K562 (cell line): ENCODE measurements around the gene FAM78A. TPM values are rescaled to one million over a fixed set of nuclear protein-coding genes. Genes with fewer than 3 reads are reported as not detected.

Experiments used
- ATAC-seq: fragments of 200-7000 bp; cut with Tn5 transposase; 3 replicates; pipeline ENCODE4 v1.9.1; 2020; ENCODE audit warnings: moderate library complexity
- BruUV-seq: library from RNA; stranded (reverse); fragments of 400-500 nt; replicated peaks from 2 replicates; lab custom pipeline; 2021; lab: Mats Ljungman, UMichigan
- CTCF ChIA-PET: fragments of 300-600 bp; formaldehyde crosslinking; extraction: SDS; loops from one replicate; lab custom pipeline; 2021; ENCODE audit warnings: low intra/inter-chr PET ratio; lab: Yijun Ruan, JAX
- POLR2A ChIA-PET: fragments of 300-600, 350-650 bp; sonication (Branson Sonifier 250); formaldehyde crosslinking; extraction: SDS; loops from one replicate; lab custom pipeline; 2021; ENCODE audit warnings: antibody characterized with exemption, inconsistent platforms; lab: Yijun Ruan, JAX
- DNase-seq, 4 experiments: peaks; one replicate each; pipeline versions ENCODE4 v3.0.0 to v3.0.0-alpha.2; 2011 to 2018; ENCODE audit warnings: low spot score in 3 of 4, mixed read lengths in 3 of 4; ENCODE audit errors: extremely low read depth in 1 of 4
- FAIRE-seq: peaks from 2 replicates; lab custom pipeline; 2011; peaks lifted over from hg19 to GRCh38; lab: Jason Lieb, UNC
- H2AFZ ChIP-seq: 2 replicates; pipeline ENCODE4 v1.6.0; 2011; ENCODE audit warnings: low read depth, low read length, control low read depth, inconsistent platforms
- H3K27ac ChIP-seq: fragments of 200-600 bp; 3 replicates; pipeline ENCODE4 v1.8.0; 2011; ENCODE audit warnings: low read depth, mild to moderate bottlenecking, control low read depth, inconsistent platforms, low read length, moderate library complexity, mixed read lengths; ENCODE audit errors: extremely low read depth
- H3K27me3 ChIP-seq, 2 experiments: fragments of 300-600 bp in 1 of 2; 2 replicates in 1 of 2; 3 replicates in 1 of 2; pipeline versions ENCODE4 v1.6.0 to v1.8.0; 2011; ENCODE audit warnings: inconsistent platforms in 2 of 2, low read length in 2 of 2, mild to moderate bottlenecking in 1 of 2, mixed read lengths in 1 of 2, moderate library complexity in 1 of 2; ENCODE audit not compliant: control insufficient read depth in 2 of 2, insufficient read depth in 2 of 2
- H3K36me3 ChIP-seq: fragments of 300-600 bp; 3 replicates; pipeline ENCODE4 v1.8.0; 2011; ENCODE audit warnings: mild to moderate bottlenecking, low read length, inconsistent platforms; ENCODE audit not compliant: control insufficient read depth, insufficient read depth
- H3K4me1 ChIP-seq, 2 experiments: fragments of 200-600 bp in 1 of 2; replicated peaks in 1 of 2; 2 replicates in 1 of 2; 3 replicates in 1 of 2; pipeline versions ENCODE4 v1.5.1 to v1.8.0; 2011; ENCODE audit warnings: inconsistent platforms in 2 of 2, low read length in 2 of 2, mild to moderate bottlenecking in 1 of 2, mixed read lengths in 1 of 2, moderate library complexity in 1 of 2; ENCODE audit not compliant: control insufficient read depth in 2 of 2, insufficient read depth in 2 of 2
- H3K4me2 ChIP-seq: 2 replicates; pipeline ENCODE4 v1.6.1; 2011; ENCODE audit warnings: low read length, control low read depth, inconsistent platforms, mixed read lengths; ENCODE audit not compliant: insufficient read depth
- H3K4me3 ChIP-seq: fragments of 200-600 bp; sonication (generic), shearing (Covaris generic); 2 replicates; pipeline ENCODE4 v1.5.1; 2016; ENCODE audit warnings: control low read depth, inconsistent platforms
- H3K79me2 ChIP-seq: fragments of 200-600 bp; 3 replicates; pipeline ENCODE4 v1.8.0; 2011; ENCODE audit warnings: low read length, inconsistent platforms; ENCODE audit not compliant: control insufficient read depth, insufficient read depth
- H3K9ac ChIP-seq, 2 experiments: 2 replicates each; pipeline versions ENCODE4 v1.6.0 to v1.6.1; 2011; ENCODE audit warnings: low read depth in 2 of 2, low read length in 2 of 2, control low read depth in 1 of 2, inconsistent platforms in 1 of 2, mild to moderate bottlenecking in 1 of 2, mixed read lengths in 1 of 2; ENCODE audit not compliant: insufficient read depth in 1 of 2
- H3K9me1 ChIP-seq: one replicate; pipeline ENCODE4 v1.6.0; 2011; ENCODE audit warnings: inconsistent platforms, mild to moderate bottlenecking, low read length, moderate library complexity; ENCODE audit not compliant: control insufficient read depth, insufficient read depth
- H3K9me3 ChIP-seq: replicated peaks from 2 replicates; pipeline ENCODE4 v1.5.1; 2011; ENCODE audit warnings: low read depth, low read length, inconsistent platforms; ENCODE audit not compliant: control insufficient read depth, insufficient read depth
- H4K20me1 ChIP-seq: replicated peaks from 2 replicates; pipeline ENCODE4 v1.6.1; 2011; ENCODE audit warnings: low read length, inconsistent platforms, mixed read lengths; ENCODE audit not compliant: control insufficient read depth, insufficient read depth
- ADNP ChIP-seq: fragments of 200-800 bp; sonication (Bioruptor generic); IDR thresholded peaks from 2 replicates; pipeline ENCODE4 v1.6.1; 2016; ENCODE audit warnings: missing genetic modification characterization, missing compliant biosample characterization
- BCOR ChIP-seq: fragments of 450-650 bp; IDR thresholded peaks from 2 replicates; pipeline ENCODE4 v1.6.1; 2016
- CREB1 ChIP-seq, 2 experiments: sonication (generic) in 1 of 2; formaldehyde crosslinking in 1 of 2; IDR thresholded peaks; 2 replicates each; pipeline versions ENCODE4 v1.6.1 to v1.8.0; 2012 to 2022; ENCODE audit warnings: inconsistent platforms in 1 of 2, mild to moderate bottlenecking in 1 of 2, missing genetic modification reagents in 1 of 2, moderate library complexity in 1 of 2
- ESRRA ChIP-seq: fragments of 450-650 bp; IDR thresholded peaks from 2 replicates; pipeline ENCODE4 v1.6.1; 2014; ENCODE audit warnings: low read depth, mild to moderate bottlenecking, moderate library complexity, borderline replicate concordance
- HDAC2 ChIP-seq: fragments of 450-650 bp; IDR thresholded peaks from 2 replicates; pipeline ENCODE4 v1.6.1; 2016; ENCODE audit warnings: mild to moderate bottlenecking
- KDM1A ChIP-seq, 2 experiments: fragments of 450-650 bp; IDR thresholded peaks; 2 replicates each; pipeline ENCODE4 v1.6.1; 2016; ENCODE audit warnings: mild to moderate bottlenecking in 2 of 2
- RBM25 ChIP-seq: fragments of 200-400 bp; formaldehyde crosslinking; IDR thresholded peaks from 2 replicates; pipeline ENCODE4 v1.6.1; 2018; ENCODE audit warnings: low read length, low read depth, moderate library complexity; ENCODE audit not compliant: severe bottlenecking
- RCOR1 ChIP-seq, 2 experiments: IDR thresholded peaks; 2 replicates each; pipeline ENCODE4 v1.6.1; 2012; ENCODE audit warnings: low read depth in 2 of 2, low read length in 2 of 2, borderline replicate concordance in 1 of 2, improper control_type of control experiment in 1 of 2
- SMARCA5 ChIP-seq: fragments of 450-650 bp; IDR thresholded peaks from 2 replicates; pipeline ENCODE4 v1.6.1; 2016
- STAT5B ChIP-seq: fragments of 250-450 bp; sonication (Bioruptor Pico); IDR thresholded peaks from 2 replicates; pipeline ENCODE4 v1.8.0; 2021; ENCODE audit warnings: mild to moderate bottlenecking, inconsistent platforms
- WGBS: fragments of 100-300 bp; shearing (Covaris generic); methylation state at CpG from one replicate; pipeline ENCODE4 v1.1.6; 2016; ENCODE audit warnings: low coverage, mixed read lengths; ENCODE audit not compliant: insufficient coverage; ENCODE audit errors: missing lambda C conversion rate; 5-methylcytosine and 5-hydroxymethylcytosine counted together
- in situ Hi-C: fragments of 300-500 bp; cut with MboI; formaldehyde crosslinking; loops from 4 replicates; pipeline ENCODE4 v1.15.0; 2018; ENCODE audit warnings: inconsistent platforms, mixed read lengths
- intact Hi-C: fragments of 100-400 bp; cut with micrococcal nuclease; formaldehyde crosslinking; loops from 2 replicates; pipeline ENCODE4 v1.14.2; 2022
- polyA plus RNA-seq, 8 experiments: library from polyadenylated mRNA; depleted of rRNA in 4 of 8; stranded (reverse) in 5 of 8; unstranded in 3 of 8; fragments of >200 nt; fragmentation: Nextera tagmentation in 2 of 8; fragmentation: Illumina TruSeq in 1 of 8; extraction: Ambion mirVana in 2 of 8; extraction: Trizol in 1 of 8; gene quantifications; 2 replicates each; pipeline versions ENCODE4 v1.2.1 to v1.2.3, GENCODE V29; 2011 to 2014; ENCODE audit warnings: inconsistent platforms in 1 of 8, missing spikeins in 1 of 8
- total RNA-seq, 7 experiments: library from RNA; depleted of rRNA in 6 of 7; stranded (reverse); fragments of >200 nt in 6 of 7; fragmentation: Illumina TruSeq in 2 of 7; extraction: Trizol in 2 of 7; gene quantifications; 2 replicates each; pipeline versions ENCODE4 v1.2.1 to v1.2.3, GENCODE V29; 2011 to 2021; ENCODE audit warnings: low replicate concordance in 1 of 7
- TF ChIP-seq, protein P1 (sequence below), 3 experiments: fragments of 200-800 bp in 1 of 3; sonication (Bioruptor generic) in 1 of 3; sonication (generic) in 1 of 3; formaldehyde crosslinking in 1 of 3; IDR thresholded peaks; 2 replicates each; pipeline versions ENCODE4 v1.6.1 to v1.8.0; 2016 to 2022; ENCODE audit warnings: mild to moderate bottlenecking in 2 of 3, missing compliant biosample characterization in 2 of 3, missing genetic modification characterization in 2 of 3, missing genetic modification reagents in 1 of 3

FAM78A gene
- total and polyA plus RNA-seq, 9 of the 15 experiments (the other 6 are each of a cell fraction or from before 2014, with no cell fraction given) = 0.56 to 103 (median 55.2) TPM

DNA sequence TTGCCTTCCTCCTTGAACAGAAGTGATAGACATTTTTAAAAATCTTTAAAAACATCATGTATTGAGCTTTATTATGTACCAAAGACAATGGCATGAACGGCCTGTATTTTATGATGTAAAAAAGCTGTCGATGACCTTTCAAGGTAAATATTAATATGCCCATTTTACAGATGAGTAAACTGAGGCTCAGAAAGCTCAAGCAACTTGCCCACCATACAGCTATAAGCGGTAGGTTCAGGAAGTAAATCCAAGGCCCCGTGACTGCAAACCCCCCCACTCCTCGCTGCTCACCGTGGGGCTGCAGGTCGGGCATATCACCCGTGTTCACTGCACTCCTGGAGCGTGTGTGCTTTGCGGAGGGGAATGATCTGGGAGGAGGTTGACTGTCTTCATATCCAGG, 16.6 kb upstream of the FAM78A start:
- no peak overlapping the region for H3K4me3 ChIP-seq
- ATAC-seq = no peak
- H3K9me3 ChIP-seq = no peaks in the 10 kb centered on the region
- H3K27me3 ChIP-seq = no peaks in the 10 kb centered on the region
- no peak overlapping the region for H2AFZ ChIP-seq
- no peak overlapping the region for H3K9ac ChIP-seq
- no peaks in the 10 kb centered on the region for H4K20me1 ChIP-seq
- intact Hi-C loops = no loop called here
- no peak overlapping the region for H3K4me2 ChIP-seq
- DNase-seq = no peak
- ChIA-PET CTCF (no interaction called here), POLR2A (interaction anchor here (1.3 kb wide), 1 partner anchor 15 kb away, joined by 3 read pairs; no protein-coding TSS in a partner anchor)
- no peak overlapping the region for H3K27ac ChIP-seq
- FAIRE-seq = no peak
- no peaks in the 10 kb centered on the region for H3K9me1 ChIP-seq
- no peaks in the 10 kb centered on the region for H3K36me3 ChIP-seq
- no TSS peak for BruUV-seq
- TF ChIP-seq RBM25 (peak; percentile 84), ESRRA (peak; percentile 26; the same call in 1 of the 2 replicates), CREB1 (IDR thresholded peaks at IDR 0.05) (no peak), CREB1 (CRISPR knock-in tag; IDR thresholded peaks at IDR 0.05) (no peak), HDAC2 (peak; percentile 48; the same call in 1 of the 2 replicates), SMARCA5 (peak; percentile 55; the same call in 1 of the 2 replicates), KDM1A (IDR thresholded peaks at IDR 0.05) (peak; percentile 29 to 62; a peak in 1 of 4 replicates), BCOR (peak; percentile 85), STAT5B (CRISPR knock-in tag) (no peak), ADNP (tag) (peak; percentile 86), RCOR1 (IDR thresholded peaks at IDR 0.05; ENCODE audit: borderline replicate concordance in 1 of 2, low read depth in 2 of 2, low read length in 2 of 2) (peak in 1 of 2 experiments; percentile 73; a peak in 1 of 4 replicates)
- TF ChIP-seq, protein P1, sequence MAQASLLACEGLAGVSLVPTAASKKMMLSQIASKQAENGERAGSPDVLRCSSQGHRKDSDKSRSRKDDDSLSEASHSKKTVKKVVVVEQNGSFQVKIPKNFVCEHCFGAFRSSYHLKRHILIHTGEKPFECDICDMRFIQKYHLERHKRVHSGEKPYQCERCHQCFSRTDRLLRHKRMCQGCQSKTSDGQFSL (CRISPR knock-in tag; IDR thresholded peaks at IDR 0.05) = 0 out of 2 replicates have a peak, but pooled peaks have one; percentile 18
- TF ChIP-seq, protein P1 (tag; IDR thresholded peaks at IDR 0.05) = no peak
- TF ChIP-seq, all 486 proteins: peak for 9
- in situ Hi-C loops = no loop called here
- Histone ChIP-seq H3K79me2 (no peaks in the 10 kb centered on the region), H3K4me1 (peaks cover 9 to 51% of the 10 kb centered on the region in 2 experiments; a peak in 4 of 5 replicates)
- WGBS = 68% methylated on average over 10 of the region's 10 CpGs
